ENCODE data around the gene ZSWIM4.
"Not testable (repeated sequence)": the region's sequence is repeated elsewhere in the genome, so short reads cannot be mapped to it uniquely, and the experiment has no call there.

Gene ZSWIM4

DNA sequence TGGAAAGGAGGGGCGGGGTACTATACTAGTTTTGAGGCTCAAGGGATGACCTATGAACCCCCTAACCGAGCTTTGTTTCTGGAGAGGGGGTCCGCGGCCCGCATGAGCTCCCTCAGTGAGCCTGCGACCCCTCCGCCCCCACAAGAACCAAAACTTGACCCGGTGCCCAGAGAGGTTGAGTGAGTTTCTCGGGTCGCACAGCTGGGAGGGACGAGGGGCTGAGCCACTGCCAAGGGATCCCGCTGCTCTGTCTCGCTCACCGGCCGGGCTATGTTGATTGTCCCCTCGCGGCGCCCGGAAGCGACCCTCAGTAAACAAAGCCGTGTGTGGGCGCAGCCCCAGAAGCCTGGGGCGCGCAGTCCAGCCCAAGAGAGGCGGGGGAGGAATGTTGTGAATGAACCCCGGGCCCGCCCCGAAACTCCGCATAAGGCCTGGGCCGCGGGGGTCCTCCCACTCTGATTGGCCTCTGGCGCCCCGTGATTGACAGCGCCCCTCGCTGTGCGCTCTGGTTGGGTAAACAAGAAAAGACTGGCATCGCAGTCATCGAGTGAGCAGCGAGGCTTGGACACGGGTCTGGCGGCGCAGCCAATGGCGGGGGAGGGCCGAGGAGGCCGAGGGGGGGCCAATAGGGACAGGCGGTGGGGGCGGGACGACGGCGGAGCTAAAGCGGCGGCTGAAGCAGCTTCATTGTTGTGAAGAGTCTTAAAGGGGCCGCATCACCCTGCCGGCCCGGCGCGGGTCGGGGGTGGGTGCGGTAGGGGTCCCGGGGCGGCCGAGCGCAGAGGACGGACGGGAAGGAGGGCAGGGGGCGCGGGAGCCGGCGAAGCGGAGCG is at the start of gene ZSWIM4:
Gene ZSWIM4, plus strand, starts transcription at position 687 of the 833 bp plus-strand sequence. CDS start 206 bp downstream, outside the sequence.
- peak; percentile 97 for DNase-seq

DNA sequence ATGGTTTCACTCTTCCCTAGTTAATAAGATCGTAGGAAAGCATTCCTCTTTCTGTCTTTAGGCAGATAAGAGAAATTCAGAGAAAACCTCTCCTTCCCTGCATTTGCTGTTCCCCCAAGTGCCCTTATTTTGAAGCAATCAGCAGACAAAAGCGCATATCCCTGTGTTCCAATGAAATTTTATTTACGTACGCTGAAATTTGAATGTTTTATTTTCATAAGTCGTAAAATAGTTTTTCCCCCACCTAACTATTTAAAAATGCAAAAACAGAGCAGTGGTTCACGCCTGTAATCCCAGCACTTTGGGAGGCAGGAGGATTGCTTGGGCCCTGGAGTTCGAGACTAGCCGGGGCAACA is 48.2 kb upstream of the ZSWIM4 start:
- DNase-seq: no peak

DNA sequence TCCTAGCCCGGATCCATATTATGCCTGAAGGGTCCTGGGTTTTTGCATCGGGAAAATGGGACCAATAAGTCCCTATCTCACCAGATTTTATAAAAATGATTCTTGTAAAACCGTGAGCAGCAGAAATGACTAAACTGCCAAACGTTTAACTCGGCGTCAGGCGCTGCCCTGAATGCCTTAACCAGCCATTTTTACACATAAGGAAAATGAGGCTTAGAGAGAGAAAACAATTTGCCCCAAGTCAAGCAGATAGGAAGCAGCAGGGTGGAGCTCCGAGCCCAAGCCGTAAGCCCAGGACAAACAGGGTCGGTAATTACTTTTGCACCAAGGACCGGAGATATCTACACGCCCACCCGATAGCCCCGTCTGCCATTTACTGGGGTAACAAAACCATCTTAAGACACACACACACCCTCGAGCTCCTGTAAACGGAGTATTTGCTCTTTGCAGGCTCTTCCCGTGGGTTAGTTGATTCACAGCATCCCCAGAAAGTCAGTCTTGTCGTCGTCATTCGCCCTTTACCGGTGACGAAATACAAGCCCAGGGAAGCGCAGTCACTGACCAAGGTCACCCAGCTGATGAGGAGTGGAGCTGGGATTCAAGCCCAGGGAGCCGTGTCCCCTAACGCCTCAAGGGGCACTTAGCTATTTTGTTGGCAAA is 46.9 kb upstream of the ZSWIM4 start:
- DNase-seq: peak; percentile 46

DNA sequence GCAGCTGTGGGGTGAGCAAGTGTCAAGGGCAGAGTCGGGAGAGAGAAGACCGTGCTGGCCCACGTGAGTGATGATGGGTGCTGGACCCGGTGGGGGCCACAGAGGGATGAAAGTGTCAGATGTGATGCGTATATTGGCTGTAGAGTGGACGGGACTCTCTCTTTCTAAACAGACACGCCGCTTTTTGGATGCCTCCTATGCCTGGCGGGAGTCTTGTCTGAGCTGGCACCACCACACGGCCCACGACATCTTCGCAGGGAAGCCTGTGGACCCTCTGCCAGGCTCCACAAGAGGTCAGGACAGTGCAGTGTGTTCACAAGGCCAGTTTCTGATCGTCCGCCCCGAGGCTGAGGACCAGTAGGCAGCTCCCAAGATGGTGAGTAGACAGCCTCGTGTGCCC is 43.8 kb upstream of the ZSWIM4 start:
- DNase-seq: no peak

DNA sequence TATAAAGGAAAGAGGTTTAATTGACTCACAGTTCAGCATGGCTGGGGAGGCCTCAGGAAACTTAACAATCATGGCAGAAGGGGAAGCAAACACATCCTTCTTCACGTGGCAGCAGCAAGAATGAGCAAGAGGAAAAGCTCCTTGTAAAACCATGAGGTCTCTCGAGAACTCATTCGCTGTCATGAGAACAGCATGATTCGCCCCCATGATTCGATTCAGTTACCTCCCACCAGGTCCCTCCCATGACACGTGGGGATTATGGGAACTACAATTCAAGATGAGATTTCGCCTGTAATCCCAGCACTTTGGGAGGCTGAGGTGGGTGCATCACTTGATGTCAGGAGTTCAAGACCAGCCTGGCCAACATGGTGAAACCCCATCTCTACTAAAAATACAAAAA is 41.6 kb upstream of the ZSWIM4 start:
- DNase-seq: not testable (repeated sequence)

DNA sequence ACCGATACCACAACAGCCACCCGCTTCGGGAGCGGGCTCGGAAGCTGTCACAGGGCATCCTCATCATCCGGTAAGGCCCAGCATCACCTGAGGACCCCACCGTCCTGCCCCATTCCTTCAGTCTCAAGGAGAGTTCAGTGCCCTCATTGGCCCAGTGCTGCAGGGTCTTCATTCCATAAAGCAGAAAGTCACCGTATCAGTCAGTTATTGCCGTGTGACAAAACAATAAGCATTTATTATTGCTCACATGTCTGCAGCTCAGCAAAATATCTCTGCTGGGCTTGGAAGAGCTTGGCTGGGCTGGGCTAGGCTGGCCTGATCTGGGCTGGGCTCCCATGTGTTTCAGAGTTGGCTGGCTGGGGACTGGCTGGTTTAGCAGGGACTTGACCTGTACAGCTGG is 39.0 kb upstream of the ZSWIM4 start:
- DNase-seq: no peak

DNA sequence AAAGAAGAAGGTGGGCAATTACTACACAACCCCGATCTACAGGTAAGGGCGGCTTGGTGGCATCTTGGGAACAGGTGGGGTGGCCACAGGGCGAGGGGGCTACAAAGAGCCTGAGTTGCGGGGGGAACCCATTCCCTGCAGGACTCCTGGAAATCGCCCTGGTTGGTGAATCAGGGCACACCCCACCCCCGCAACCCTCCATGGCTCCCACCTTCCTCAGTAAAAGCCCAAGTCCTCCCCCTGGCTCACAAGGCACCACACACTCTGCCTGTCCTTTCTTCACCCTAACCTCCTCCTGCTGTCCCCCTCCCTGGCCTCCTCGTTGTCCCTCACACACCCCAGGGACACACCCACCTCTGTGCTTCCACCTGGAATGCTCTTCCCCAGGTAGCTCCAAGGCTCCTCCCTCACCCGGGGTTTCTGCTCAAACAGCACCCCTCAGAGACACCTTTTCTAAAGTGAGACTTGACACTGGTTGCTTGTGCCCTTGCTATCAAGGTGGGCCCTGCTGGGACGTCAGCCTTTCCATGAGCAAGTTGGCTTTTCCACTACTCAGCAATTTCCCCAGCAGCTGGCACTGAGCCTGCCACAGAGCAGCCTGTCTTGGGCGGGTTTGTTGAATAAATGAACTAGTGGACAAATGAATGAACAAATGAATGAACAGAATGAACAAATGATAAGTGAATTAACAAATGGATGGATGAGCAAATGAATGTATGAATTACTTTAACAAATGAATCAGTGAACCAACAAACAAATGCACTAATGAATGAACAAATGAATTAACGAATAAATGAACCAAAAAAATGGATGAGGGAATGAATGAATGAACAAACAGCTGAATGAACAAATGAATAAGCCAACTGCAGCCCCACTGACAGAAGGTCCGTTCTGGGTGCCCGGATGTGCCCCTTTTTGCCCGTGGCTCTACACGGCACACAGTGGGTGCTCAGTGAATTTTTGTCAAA is 37.2 kb upstream of the ZSWIM4 start:
- no peak for DNase-seq

DNA sequence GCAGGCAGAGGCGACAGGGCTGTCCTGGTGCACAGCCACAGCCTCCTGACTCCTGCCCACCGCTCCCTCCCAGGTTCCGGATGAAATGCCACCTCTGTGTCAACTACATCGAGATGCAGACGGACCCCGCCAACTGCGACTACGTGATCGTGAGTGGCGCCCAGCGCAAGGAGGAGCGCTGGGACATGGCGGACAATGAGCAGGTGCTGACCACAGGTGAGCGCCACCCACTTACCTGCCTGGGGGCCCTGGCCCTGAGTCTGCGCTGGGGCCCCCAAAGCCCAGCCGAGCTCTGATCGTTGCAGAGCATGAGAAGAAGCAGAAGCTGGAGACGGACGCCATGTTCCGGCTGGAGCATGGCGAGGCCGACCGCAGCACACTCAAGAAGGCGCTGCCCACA is 36.4 kb upstream of the ZSWIM4 start:
- DNase-seq: no peak

DNA sequence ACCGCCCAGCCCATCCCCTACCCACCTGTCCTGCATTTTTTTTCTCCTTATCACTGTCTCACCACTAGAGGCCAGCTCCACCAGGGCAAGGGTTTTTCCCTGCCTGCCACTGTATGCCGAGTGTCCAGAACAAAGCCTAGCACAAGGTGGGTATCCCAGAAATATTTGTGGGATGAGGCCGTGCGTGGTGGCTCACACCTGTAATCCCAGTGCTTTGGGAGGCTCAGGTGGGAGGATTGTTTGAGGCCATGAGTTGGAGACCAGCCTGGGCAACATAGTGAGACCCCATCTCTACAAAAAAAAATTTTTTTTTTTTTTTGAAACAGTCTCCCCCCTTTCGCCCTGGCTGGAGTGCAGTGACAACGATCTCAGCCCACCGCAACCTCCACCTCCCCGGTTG is 33.8 kb upstream of the ZSWIM4 start:
- no peak for DNase-seq

DNA sequence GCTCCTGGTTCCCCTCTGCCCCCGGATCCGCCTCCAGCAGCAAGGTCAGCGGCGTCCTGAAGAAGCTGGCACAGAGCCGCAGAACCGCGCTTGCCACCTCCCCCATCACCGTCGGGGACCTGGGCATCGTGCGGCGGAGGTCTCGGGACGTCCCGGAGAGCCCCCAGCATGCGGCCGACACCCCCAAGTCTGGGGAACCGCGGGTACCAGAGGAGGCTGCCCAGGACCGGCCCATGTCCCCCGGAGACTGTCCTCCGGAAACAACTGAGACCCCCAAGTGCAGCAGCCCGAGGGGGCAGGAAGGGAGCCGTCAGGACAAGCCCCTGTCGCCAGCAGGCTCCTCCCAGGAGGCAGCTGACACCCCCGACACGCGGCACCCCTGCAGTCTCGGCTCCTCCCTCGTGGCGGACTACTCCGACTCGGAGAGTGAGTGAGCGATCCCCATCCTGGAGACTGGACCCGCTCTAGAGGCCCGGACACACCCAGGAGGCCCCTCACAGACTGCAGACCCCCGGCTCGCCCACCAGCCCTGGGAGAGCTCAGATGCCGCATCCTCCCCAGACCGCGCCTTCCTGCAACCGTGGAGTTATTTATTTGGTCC is 32.5 kb upstream of the ZSWIM4 start:
- no peak for DNase-seq

DNA sequence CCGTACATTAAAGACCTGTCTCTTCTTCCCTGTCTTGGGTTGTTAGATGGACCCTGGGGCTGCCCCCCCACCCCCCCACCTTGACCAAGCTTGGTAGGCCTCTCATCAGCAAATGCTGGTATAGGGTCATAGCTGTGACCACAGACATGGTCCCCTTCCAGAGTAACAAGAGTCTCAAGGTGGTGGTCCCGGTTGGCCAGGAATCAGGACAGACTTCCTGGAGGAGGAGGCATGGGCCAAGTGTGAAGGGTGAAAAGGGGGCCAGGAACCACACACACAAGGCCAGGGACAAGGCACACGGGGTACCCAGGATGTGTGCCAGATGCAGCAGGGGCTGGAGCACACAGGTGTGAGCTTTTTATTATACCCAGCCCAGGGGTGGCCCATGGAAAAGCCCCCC is 32.0 kb upstream of the ZSWIM4 start:
- no peak for DNase-seq

DNA sequence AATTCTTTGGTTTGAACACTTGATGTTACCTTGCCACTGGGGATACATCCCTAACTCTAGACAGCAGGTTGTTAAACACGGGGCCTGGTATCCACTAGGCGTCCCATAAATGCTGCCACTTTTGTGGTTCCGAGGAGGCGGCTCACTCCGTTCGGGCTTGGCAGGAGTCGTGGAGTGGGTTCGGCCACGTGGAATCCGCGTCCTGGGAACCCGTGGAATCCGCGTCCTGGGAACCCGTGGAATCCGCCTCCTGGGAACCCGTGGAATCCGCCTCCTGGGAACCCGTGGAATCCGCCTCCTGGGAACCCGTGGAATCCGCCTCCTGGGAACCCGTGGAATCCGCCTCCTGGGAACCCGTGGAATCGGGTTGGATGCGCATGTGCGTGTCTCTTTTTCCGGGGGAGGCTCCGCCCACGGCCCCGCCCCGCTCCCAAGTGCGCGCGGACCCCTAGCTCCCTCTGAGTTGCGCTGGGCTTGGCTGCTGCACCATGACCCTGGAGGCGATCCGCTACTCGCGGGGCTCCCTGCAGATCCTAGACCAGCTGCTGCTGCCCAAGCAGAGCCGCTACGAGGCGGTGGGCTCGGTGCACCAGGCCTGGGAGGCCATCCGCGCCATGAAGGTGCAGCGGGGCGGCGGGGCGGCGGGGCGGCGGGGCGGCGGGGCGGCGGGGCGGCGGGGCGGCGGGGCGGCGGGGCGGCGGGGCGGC is 31.0 kb upstream of the ZSWIM4 start, which contains the start of gene MRI1:
Gene MRI1, plus strand, starts transcription at position 422 of the 707 bp plus-strand sequence. Its CDS starts 67 bp downstream, at position 489.
- DNase-seq: peak; percentile 66

DNA sequence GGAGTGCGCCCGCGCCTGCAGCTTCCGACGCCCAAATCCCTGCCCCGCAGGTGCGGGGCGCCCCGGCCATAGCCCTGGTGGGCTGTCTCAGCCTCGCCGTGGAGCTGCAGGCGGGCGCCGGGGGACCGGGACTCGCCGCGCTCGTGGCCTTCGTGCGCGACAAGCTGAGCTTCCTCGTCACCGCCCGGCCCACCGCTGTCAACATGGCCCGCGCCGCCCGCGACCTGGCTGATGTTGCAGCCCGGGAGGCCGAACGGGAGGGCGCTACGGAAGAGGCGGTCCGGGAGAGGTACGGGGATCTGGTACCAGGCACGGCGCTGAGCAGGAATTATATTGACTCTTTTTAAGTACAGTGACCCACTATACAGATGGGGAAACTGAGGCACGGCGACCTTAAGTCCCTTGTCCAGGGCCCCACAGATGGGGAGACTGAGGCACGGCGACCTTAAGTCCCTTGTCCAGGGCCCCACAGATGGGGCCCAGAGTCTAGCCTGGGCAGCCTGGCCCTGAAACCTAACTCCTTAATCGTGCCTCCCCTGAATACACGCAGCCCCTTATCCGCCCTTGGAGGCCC is 30.3 kb upstream of the ZSWIM4 start:
- DNase-seq: peak; percentile 26

DNA sequence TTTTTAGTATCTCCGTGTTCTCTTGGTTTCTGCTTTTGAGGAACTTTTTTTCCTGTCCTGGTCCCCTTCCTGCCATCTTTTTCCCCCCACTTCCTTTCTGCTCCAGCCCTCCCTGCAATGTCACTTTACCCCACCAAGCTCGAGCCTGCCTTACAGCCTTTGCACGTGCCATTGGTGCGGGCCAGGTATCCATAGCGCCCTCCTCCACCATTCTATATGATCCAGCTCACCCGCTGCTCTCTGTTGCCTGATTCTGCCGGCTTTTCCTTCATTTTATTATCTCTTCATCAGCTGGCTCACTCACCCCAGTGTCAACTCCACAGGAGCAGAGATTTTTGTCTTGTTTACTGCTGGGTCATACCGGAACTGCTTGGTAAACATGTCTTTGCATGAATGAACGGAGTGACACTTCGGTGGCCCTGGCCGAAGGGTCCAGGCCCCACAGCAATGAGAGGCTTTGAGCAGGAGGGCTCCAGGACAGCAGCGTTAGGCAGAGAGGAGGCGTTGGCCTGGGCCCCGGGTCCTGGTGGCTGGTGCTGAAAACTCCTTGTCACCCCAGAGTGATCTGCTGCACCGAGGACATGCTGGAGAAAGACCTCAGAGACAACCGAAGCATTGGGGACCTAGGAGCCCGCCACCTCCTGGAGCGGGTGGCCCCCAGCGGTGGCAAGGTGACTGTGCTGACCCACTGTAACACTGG is 29.7 kb upstream of the ZSWIM4 start:
- no peak for DNase-seq

DNA sequence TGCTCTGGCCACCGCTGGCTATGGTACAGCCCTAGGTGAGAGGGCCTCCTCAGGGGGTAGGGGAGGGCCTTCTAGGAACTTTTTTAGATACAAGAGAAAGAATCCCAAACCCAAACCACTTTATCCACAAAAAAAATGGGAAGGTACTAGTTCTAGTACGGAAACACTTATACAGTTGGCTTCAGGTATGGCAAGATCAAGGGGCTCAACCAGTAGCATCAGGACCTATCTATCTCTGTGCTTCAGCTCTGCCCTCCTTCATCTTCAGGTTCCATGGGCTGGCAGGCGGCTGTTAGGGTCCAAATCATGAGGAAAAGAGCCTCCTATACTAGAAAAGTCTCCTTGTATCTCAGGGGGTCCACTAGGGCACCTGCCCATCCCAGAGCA is 29.2 kb upstream of the ZSWIM4 start:
- DNase-seq: no peak

DNA sequence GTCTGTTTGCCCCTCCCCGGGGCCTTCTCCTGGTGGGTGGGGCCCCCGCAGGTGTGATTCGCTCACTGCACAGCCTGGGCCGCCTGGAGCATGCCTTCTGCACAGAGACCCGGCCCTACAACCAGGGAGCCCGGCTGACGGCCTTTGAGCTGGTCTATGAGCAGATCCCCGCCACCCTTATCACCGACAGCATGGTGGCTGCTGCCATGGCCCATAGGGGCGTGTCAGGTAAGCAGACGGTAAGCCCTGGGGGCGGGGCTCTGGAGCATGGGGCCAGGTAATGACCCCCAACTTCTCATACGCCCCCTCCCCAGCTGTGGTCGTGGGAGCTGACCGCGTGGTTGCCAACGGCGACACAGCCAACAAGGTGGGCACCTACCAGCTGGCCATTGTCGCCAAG is 26.7 kb upstream of the ZSWIM4 start:
- no peak for DNase-seq

DNA sequence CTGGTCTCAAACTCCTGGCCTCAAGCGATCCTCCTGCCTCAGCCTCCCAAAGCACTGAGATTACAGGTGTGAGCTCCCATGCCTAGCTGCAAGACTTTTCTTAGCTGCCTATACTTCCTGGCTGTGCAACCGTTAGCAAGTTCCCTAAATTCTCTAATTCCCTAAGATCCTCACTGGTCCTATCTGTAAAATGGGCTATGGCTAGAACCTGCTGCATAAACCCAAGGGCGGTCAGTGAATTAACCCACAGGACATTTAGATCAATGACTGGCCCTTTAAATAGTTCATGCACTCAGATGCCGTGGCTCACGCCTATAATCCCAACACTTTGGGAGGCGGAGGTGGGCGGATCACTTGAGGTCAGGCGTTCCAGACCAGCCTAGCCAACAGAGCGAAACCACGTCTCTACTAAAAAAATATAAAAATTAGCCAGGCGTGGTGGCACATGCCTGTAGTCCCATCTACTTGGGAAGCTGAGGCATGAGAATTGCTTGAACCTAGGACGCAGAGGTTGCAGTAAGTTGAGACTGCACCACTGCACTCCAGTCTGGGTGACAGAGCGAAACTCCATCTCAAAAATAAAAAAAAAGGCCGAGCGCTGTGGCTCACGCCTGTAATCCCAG is 25.1 kb upstream of the ZSWIM4 start:
- no peak for DNase-seq

DNA sequence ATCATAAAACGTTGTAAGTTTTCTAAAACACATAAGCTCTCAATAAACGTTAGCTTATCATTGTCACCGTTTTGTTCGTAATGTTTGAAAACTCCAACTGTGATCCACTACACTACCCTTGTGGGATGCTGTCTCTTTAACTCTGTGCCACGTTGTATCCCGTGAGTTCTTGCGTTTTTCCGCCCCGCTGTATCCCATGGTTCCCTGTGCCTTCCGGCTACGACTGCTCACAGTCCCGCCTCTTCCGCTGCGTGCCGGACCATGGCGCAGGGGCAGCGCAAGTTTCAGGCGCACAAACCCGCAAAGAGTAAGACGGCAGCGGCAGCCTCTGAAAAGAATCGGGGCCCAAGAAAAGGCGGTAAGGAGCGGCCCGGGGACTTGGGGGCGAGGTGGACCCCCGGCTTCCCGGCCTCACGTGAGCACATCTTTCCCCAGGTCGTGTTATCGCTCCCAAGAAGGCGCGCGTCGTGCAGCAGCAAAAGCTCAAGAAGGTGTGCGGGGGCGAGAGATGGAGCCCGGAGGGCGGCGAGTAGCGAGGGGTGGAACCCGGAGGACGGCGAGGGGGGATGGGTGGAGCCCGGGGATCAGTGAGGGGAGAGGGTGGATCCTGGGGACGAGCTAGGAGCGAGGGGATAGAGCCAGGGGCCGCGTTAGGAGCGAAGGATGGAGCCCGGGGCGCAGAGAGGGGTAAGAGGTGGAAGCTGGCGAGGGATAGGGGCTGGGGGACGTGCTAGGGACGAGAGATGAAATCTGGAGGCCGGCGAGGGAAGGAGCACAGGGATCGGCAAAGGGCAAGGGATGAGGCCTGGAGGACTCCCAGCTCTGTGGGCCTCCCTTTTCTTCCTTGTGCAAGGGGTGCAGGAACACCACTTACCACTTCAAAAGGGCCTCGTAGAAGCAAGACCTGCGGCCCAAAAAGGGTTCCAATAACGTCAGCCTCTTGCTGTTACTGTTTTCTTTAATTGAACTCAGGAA is 20.7 kb upstream of the ZSWIM4 start, which contains the start of gene C19orf53:
Gene C19orf53, plus strand, starts transcription at position 240 of the 975 bp plus-strand sequence. Its CDS starts 22 bp downstream, at position 262.
- peak; percentile 88 for DNase-seq

DNA sequence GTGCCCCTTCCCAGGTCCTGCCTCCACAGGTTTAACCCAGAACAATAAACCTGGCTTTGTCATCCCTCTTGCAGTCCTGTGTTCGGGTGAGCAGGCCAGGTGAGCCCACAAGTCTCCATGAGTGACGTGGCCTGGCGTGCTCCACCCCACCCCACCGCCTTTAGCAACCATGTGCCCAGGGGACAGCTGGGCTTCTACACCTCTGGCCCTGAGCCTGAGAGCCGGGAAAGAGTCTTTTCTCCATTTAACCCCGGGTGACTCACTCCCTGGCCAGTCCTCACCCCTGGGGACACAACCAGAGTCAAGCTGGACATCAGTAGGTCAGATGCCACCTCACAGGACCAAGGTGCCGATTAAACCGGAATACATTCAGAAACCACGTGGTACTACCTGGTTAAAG is 16.8 kb upstream of the ZSWIM4 start:
- no peak for DNase-seq

All from CD4-positive, alpha-beta T cell treated with Interleukin-15 for 1 hour (primary cell).